ENCODE data around the gene GALNT6.
A peak's percentile ranks its signal among the peaks of the same experiment; 100 is the strongest.

GALNT6 gene

GRCh38 chr12:51391283-51392123 is at the start of gene GALNT6:
TSS of gene GALNT6 (minus strand) at chr12:51391406. CDS start at chr12:51379781, 11,625 bp downstream.
- TF ChIP-seq CTCF (IDR thresholded peaks at IDR 0.05; ENCODE audit: insufficient read depth, missing control alignments) = no peak
- DNase-seq (ENCODE audit: insufficient read length, low spot score) (no peak), FAIRE-seq (no peak)

- TF ChIP-seq CTCF (IDR thresholded peaks at IDR 0.05; ENCODE audit: insufficient read depth, missing control alignments) = no peak
- FAIRE-seq (no peak), DNase-seq (ENCODE audit: insufficient read length, low spot score) (no peak)
These were observed 48.1 kb upstream of the GALNT6 start for GRCh38 chr12:51439330-51439729.

GRCh38 chr12:51437431-51437830 is 46.2 kb upstream of the GALNT6 start:
- TF ChIP-seq CTCF (IDR thresholded peaks at IDR 0.05; ENCODE audit: insufficient read depth, missing control alignments) = no peak
- no peak for DNase-seq (ENCODE audit: insufficient read length, low spot score)
- FAIRE-seq = no peak

GRCh38 chr12:51434305-51434704 is 43.1 kb upstream of the GALNT6 start:
- no peak for FAIRE-seq
- TF ChIP-seq CTCF (IDR thresholded peaks at IDR 0.05; ENCODE audit: insufficient read depth, missing control alignments) = no peak
- DNase-seq (ENCODE audit: insufficient read length, low spot score) = no peak

DNA sequence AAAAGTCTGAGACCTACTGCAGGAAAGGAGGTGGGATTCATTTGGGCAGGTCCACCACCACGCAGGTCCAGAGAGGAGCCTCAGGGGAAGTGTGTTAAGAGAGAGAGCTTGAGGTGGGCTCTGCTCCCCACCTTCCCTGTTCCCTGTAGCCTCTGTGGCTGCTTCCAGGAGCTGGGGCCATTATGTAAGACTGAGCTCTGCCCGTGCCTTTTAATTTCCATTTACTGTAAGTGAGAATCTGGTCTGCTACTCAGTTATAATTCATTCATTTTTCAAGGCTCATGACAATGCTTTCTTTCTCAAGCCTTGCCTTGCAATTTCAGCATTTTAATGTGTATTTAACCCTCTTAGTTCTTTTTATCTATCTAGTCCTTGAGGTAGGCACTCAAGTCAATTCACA is 41.7 kb upstream of the GALNT6 start:
- FAIRE-seq (no peak), DNase-seq (ENCODE audit: insufficient read length, low spot score) (no peak)
- TF ChIP-seq CTCF (IDR thresholded peaks at IDR 0.05; ENCODE audit: insufficient read depth, missing control alignments) = no peak

DNA sequence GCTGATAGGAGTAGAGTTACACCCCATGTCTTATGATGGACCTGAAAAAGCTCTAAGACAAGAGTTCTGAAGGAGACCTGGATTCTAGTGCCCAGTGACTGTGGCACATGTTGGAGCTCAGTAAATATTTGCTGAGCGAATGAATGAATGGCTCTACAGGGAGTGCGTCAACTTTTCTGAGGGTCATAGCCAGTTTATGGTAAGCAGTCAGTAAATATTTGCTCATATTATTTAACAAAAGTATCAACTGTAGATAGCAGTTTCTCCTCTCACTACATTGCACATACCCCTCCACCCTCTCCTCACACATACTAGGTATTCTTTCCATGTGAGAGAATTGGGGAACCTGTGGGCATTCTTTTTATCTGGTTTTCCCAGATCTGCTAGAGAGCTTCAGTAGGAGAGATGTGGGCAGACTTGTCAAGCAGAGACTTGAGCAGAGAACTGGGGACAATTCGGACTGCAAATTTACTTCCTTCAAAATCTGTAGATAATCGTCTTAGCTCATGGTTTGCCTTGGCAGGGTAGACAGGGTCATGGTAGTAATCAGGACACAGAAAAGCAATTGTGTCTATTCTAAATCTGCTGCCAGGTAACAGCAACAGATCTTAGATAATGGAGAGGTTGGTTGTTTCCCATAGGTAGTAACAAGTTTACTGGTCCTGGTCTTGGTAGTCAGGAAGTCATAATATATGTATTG is 39.1 kb upstream of the GALNT6 start:
- TF ChIP-seq CTCF (IDR thresholded peaks at IDR 0.05; ENCODE audit: insufficient read depth, missing control alignments) = no peak
- DNase-seq (ENCODE audit: insufficient read length, low spot score) (no peak), FAIRE-seq (peak; percentile 58)

- FAIRE-seq = no peak
- no peak for TF ChIP-seq CTCF (IDR thresholded peaks at IDR 0.05; ENCODE audit: insufficient read depth, missing control alignments)
These were observed 38.5 kb upstream of the GALNT6 start for GRCh38 chr12:51429700-51430099.

More at GRCh38 chr12:51429700-51430099, 38.5 kb upstream of the GALNT6 start:
- DNase-seq (ENCODE audit: insufficient read length, low spot score) = no peak

All from D721Med (cell line).